ENCODE results near the gene EYA4.

EYA4 gene

DNA sequence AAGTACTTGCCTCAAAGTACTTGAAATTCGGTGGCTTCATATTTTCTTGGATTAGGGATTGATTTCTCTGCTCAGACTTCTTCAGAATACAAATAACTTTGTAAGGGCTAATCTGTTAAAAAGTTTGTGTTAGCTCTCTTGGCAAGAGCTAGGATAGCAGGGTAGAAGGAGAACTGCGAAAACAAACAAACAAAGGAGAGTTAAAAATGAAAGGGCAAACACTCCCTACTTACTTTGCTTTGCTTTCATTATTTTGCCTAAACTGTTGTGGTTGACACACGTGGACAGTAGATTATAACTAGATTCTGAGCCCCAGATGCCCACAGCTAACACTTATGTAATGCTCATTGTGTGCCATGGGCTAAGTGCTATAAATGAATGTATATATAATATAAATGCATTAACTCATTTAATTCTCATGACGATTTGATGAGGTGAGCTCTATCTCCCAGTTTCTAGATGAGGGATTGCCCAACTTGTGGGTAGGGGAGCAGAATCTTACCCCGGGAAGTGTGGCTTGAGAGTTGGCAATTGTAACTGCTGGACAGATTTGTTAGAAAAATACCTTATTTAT lies 48.7 kb downstream of the EYA4 start:
- DNase-seq: no peak

- no peak for DNase-seq
Observed at GRCh38 chr6:133290930-133291329, 49.8 kb downstream of the EYA4 start.

DNA sequence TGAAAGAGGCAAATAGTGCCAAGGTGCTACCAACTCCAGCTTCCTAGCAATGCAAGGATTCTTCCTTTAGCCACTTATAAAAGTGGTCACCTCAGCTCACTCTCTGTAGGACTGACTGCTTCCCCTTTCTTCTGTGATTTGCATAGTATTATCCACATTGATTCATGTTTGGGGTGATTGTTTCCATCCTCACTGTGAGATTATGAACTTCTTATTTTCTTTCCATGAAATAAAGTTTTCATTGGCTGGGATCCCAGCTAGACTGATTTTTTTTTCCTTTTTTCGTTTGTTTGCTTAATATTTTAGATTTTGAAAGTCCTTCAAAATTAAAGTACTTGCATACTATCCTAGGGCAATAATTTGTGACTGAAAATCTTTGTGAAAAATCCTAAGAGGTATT lies 50.5 kb downstream of the EYA4 start:
- no peak for DNase-seq

DNA sequence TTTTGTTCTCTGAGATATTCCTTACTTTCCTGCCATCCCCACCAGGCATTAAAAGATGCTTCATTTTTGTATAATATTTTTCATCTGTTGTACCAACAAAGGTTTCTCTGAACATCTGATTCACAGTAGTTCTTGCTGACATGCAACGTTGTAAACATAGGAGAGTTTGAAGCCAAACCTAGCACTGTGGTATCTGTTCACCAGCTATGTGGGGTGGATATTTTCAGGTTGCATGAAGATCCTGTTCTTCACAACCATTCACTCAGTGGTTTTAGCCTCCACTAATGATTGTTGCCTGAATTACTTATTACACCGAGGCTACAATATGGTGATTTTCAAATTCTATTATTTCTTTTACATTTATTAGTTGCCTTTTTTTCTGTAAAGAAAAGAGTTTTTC lies 56.5 kb downstream of the EYA4 start:
- no peak for DNase-seq

DNA sequence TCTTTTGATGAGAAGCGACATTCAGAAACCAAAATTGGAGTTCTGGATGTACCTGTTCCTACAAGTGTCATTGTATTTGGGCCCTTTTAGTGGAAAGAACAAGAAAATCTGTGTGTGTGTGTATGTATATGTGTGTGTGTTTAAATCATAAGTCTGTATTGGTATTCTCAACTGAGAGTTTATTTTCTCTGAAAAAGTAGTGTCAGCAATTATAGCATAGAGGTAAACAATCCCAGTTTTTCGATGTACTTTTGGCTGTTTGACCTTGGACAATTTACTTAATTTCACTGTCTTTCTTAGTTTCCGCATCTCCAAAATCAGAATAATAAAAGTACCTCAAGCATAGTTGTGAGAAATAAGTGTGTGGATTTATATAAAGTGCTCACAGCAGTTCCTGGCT lies 57.2 kb downstream of the EYA4 start:
- DNase-seq: no peak

GRCh38 chr6:133298801-133299200 lies 57.6 kb downstream of the EYA4 start:
- no peak for DNase-seq

DNA sequence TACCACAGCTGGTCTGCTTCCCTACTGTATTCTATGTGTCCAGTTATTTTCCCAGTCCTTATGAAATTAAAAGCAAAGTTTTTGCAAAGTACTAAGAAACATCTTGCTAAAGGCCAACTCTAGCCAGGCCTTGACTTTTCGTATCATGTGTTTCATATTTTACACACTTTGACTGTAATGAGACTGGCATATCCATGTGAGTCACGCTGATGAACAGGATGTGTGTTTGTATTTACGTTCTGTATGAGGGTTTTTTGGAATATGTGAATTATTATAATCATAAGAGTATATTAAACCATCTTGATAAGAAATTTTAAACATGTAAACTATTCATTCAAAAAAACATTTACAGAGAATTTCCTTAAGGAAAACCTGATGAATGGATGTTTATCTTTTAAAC lies 59.7 kb downstream of the EYA4 start:
- no peak for DNase-seq

DNA sequence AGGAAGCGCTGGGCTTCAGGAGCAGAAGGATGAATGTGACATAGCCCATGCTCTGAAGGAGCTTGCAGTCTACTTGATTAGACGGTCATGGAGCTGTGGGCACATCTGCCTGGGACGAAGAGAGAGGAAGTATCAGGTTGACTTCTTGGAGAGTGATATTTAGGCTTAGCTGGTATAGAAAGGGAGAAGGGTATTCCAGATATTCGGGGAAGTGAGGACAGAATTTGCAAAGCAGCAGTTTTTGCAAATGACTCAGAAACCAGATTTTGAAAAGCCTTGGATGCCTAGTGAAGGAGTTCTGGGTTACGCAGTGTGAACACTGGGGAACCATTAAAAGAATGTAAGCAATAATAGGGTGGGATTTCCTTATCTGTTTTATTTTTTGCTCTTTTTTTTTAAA lies 60.7 kb downstream of the EYA4 start:
- no peak for DNase-seq

DNA sequence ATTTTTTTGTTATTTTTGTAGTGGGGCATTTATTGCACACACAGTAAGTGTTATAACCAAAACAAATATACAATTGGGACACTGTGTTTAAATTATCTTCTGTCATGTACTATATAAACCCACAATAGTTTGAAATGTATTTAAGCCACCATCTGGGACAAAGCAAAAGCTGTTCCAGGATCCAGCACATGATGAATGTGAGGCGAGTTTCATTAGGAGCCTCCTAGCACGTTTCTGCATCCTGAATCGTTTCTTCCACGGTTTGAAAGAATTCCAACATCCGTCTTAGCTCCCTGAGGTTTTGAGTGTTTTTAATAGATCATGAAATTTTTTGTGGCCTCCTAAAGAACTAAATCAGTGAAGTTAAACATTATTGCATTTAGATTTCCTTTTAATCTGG lies 65.8 kb downstream of the EYA4 start:
- no peak for DNase-seq

DNA sequence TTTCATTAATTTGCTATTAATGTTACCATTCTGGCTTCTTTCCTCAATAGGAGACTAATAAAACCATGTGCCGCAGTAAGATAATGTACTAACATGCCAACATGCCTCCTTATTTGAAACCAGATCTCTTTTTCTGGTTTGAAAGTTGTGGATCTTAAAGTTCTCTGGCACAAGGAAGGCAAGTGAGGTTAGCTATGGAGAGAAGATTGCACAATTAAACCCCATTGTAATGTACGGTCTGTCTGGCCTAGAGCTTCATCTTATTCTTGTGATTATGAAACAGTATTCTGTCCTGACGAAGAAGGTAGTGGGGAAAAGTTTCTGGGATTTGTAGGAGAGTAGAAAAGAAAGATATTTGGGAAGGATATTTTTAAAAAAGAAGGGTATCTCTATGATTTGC lies 68.4 kb downstream of the EYA4 start:
- no peak for DNase-seq

DNA sequence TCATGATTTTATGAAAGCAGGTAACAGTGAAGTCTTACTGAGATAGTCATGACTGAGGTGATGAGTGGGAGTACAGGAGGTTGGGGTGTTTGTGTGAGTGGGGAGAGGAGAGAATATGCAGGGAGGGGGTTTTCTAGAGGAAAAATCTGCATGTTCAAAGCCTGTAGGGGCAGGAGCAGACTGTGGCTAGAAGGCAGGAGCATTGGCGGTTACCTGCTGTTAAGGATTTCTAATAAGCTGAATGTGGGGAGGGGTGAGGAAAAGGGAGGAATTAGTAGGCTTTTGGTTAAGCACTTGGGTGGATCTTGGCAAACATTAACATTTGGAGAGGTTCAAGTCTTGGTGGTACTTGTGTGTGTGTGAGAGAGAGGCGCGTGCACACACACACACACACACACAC lies 70.8 kb downstream of the EYA4 start:
- DNase-seq: no peak

GRCh38 chr6:133313068-133313467 lies 71.9 kb downstream of the EYA4 start:
- DNase-seq: no peak

DNA sequence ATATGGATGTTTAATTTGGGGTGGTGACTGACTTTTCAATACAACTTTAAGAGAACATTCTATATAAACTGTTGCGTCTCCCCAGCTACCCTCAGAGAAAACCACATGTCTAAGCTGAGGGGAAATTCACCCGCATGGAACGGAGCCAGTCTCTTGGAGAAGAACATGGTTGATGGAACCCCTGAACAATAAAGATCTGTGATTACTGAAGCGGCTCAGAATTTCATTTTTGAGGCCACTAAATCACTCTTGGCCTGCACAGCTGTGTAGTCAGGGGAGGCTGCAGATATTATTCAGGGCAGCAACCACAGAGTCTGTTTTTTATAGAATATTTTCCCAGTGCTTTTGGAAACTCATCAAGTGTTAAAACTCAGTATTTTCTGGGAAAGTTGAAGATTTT lies 73.8 kb downstream of the EYA4 start:
- no peak for DNase-seq

GRCh38 chr6:133315811-133316210 lies 74.7 kb downstream of the EYA4 start:
- DNase-seq: no peak

DNA sequence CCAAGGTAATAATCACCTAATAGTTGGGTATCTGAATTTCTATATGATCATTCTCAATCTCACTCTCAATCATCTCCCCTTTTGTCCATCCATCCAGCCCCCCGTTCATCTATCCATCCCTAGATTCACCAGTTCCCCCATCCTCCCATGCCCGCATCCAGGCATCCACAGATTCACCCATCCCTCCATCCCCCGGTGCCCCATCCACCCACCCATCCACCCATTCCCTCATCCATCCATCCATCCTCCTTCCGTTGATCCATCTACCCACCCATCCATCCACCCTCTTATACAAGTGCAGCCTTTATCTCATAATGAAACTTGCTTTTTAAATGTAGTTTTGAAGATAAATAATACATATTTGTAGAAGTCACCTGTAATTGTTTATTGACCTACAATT lies 76.5 kb downstream of the EYA4 start:
- no peak for DNase-seq

DNA sequence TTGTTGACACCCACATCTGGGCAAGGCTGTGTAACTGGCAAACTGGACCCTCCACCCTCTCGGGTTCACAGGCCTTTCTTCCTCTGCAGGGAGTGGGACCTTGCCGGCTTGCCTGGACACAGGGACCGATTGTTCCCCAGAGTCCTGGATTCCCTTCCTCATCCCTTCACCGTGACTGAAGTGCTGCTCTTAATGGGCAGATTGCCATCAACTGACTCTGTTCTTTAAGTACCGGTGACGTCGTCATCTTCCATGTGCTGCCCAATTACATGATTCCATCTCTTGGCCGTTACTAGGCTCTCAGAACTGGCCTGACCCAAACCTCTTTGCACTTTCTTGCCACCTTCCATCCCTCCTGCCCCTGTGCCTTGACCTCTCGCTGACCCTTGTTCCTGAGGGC lies 85.4 kb downstream of the EYA4 start:
- no peak for DNase-seq

DNA sequence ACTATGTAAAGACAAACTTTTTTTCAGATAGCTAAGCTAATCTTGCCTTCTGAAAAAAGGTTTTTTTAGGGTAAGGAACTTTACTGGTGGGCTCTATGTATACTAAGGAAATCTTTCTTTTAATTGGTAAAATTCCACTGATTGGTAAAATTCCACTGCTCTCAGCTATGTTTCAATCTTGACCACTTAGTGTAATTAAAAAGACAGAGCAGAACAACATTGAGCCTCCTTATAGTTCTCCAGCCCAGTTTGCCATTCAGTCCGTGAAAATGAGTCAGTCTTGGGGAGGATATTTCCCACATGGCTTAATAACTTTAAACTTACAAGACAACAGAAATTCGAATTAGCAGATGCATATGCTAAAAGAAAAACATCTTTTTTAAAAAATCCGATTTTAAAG lies 92.7 kb downstream of the EYA4 start:
- DNase-seq: no peak

- DNase-seq: no peak
Observed at GRCh38 chr6:133337308-133337707, 96.2 kb downstream of the EYA4 start.

- DNase-seq: no peak
Observed at GRCh38 chr6:133339543-133340384, 98.6 kb downstream of the EYA4 start.

- DNase-seq: no peak
Observed at GRCh38 chr6:133340557-133340956, 99.4 kb downstream of the EYA4 start.

- DNase-seq: no peak
Observed at GRCh38 chr6:133341607-133342158, 100.5 kb downstream of the EYA4 start.

- no peak for DNase-seq
Observed at GRCh38 chr6:133343220-133343619, 102.1 kb downstream of the EYA4 start.

- no peak for DNase-seq
Observed at GRCh38 chr6:133348846-133349245, 107.7 kb downstream of the EYA4 start.

- DNase-seq: no peak
Observed at GRCh38 chr6:133350928-133351327, 109.8 kb downstream of the EYA4 start.

- DNase-seq: no peak
Observed at GRCh38 chr6:133352046-133352445, 110.9 kb downstream of the EYA4 start.

Measured in NCI-H1694 (cell line).